Placental epithelial cell (primary cell): ENCODE measurements around the gene EIF6. TPM values are rescaled to one million over a fixed set of nuclear protein-coding genes. Genes with fewer than 3 reads are reported as not detected.

Experiments
- total RNA-seq: library from RNA; depleted of rRNA; stranded (reverse); fragments of >200 nt; gene quantifications from 2 replicates; pipeline ENCODE4 v1.2.3, GENCODE V29; 2012

Gene EIF6
- 109 and 163 TPM in 2 replicates for total RNA-seq

GRCh38 chr20:35284267-35284991 lies at the start of gene EIF6:
TSS of gene EIF6 (minus strand) at chr20:35284772. CDS start at chr20:35284487, 285 bp downstream.

GRCh38 chr20:35291654-35292503 lies 7.3 kb upstream of the EIF6 start, which contains the start of gene FAM83C:
TSS of gene FAM83C (minus strand) at chr20:35292425. CDS start at chr20:35292304, 121 bp downstream.

DNA sequence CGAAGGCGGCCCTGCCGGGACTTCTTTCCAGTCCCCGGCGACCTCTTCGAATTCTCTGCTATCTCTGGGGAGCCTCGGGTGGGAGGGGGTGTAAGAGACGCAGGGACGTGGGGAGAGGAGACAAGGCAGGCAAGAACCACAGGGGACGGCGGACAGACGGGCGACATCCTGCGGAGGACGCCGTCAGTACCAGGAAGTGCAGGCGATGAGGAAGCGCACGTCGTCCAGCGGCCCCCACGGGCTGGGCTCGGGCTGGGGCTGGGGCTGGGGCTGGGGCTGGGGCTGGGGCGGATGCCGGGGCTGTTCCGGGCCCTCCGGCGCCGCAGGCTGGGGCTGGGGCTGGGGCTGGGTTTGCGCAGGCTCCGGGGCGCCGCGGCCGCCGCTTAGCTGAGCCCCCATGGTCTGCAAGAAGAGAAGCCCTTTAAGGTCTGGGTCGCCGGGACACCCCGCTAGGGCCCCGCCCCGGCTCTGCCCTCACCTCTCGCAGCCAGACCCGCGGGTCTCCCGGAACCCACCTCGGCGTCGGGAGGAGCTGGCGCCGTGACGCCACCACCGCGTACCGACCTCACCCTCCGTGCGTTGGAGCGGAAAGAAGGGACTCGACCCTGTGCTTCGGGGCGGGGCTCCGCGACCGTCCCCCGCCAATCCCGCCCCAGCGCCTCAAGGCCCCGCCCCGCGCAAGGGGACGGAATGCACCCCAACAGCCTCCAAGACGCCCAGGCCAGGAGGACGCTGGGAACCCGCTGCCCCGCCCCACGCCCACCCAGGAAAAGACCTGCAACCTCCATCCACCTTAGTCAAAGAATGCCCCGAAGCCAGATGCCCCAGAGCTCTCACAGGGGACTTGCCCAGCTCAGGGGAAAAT lies 6.8 kb downstream of the EIF6 start, which contains the start of gene MMP24OS:
Gene MMP24OS (minus strand): TSS at position 592 of the 865 bp plus-strand sequence. CDS start 193 bp downstream, at position 399.

Other genes starting within 250 kb of the EIF6 start
- 85.6 and 90.9 TPM in 2 replicates for gene TRPC4AP, start 192.0 kb downstream of the EIF6 start, total RNA-seq
- gene EDEM2, start 137.4 kb downstream of the EIF6 start, total RNA-seq = 31.8 and 49.0 TPM in 2 replicates
- gene PROCR, start 112.7 kb downstream of the EIF6 start, total RNA-seq = 28.7 and 30.6 TPM in 2 replicates
- gene MMP24, start 58.1 kb downstream of the EIF6 start, total RNA-seq = 0.39 and 1.7 TPM in 2 replicates
- gene MMP24OS, start 6.7 kb downstream of the EIF6 start, total RNA-seq = 17.9 and 31.8 TPM in 2 replicates
- under 0.01 and 0.33 TPM in 2 replicates for gene FAM83C, start 7.7 kb upstream of the EIF6 start, total RNA-seq
- gene UQCC1, start 127.2 kb upstream of the EIF6 start, total RNA-seq = 18.1 and 22.4 TPM in 2 replicates
- gene GDF5, start 153.5 kb upstream of the EIF6 start, total RNA-seq = under 0.01 TPM in 1 of 2 replicates, not detected in the other
- 13.9 and 16.1 TPM in 2 replicates for gene CEP250, start 170.8 kb upstream of the EIF6 start, total RNA-seq
- not detected in 2 replicates for gene C20orf173, start 244.9 kb upstream of the EIF6 start, total RNA-seq